Panc1 (cell line): ENCODE results near the gene MACO1.

ENCODE experiments used
- POLR2AphosphoS5 ChIP-seq: IDR thresholded peaks from 2 replicates; pipeline ENCODE4 v1.6.1; 2012; ENCODE audit warnings: mild to moderate bottlenecking, low read depth, low read length, moderate library complexity
- REST ChIP-seq, 2 experiments: IDR thresholded peaks; 2 replicates each; pipeline ENCODE4 v1.6.1; 2011 to 2012; ENCODE audit warnings: low read depth in 2 of 2, control low read depth in 1 of 2, low read length in 1 of 2, mild to moderate bottlenecking in 1 of 2, moderate library complexity in 1 of 2; ENCODE audit not compliant: insufficient read depth in 1 of 2
- TF ChIP-seq, protein P1 (sequence below): fragments of 450-650 bp; IDR thresholded peaks from 2 replicates; pipeline ENCODE4 v1.5.1; 2017; ENCODE audit warnings: mild to moderate bottlenecking

- TF ChIP-seq, protein P1, sequence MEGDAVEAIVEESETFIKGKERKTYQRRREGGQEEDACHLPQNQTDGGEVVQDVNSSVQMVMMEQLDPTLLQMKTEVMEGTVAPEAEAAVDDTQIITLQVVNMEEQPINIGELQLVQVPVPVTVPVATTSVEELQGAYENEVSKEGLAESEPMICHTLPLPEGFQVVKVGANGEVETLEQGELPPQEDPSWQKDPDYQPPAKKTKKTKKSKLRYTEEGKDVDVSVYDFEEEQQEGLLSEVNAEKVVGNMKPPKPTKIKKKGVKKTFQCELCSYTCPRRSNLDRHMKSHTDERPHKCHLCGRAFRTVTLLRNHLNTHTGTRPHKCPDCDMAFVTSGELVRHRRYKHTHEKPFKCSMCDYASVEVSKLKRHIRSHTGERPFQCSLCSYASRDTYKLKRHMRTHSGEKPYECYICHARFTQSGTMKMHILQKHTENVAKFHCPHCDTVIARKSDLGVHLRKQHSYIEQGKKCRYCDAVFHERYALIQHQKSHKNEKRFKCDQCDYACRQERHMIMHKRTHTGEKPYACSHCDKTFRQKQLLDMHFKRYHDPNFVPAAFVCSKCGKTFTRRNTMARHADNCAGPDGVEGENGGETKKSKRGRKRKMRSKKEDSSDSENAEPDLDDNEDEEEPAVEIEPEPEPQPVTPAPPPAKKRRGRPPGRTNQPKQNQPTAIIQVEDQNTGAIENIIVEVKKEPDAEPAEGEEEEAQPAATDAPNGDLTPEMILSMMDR = no peak
- no peak for TF ChIP-seq POLR2AphosphoS5
- no peak for TF ChIP-seq REST (IDR thresholded peaks at IDR 0.05; ENCODE audit: insufficient read depth in 1 of 2, low read depth in 2 of 2, low read length in 1 of 2)
Observed at GRCh38 chr1:25540750-25541342, 110.1 kb downstream of the MACO1 start.
